T-helper 1 cell treated with Interleukin-12 subunit alpha and Interleukin-12 subunit beta and Interleukin-4 antibody, amounts not matched to agents 30 ng/mL and 1 ng/mL, for 36 hours (primary cell): ENCODE measurements around the gene SLC46A3. TPM values are rescaled to one million over a fixed set of nuclear protein-coding genes. Genes with fewer than 3 reads are reported as not detected.
"Not testable (repeated sequence)": the region's sequence is repeated elsewhere in the genome, so short reads cannot be mapped to it uniquely, and the experiment has no call there.

Experiments used
- intact Hi-C: fragments of 100-400 bp; cut with micrococcal nuclease; formaldehyde crosslinking; loops from one replicate; pipeline ENCODE4 v1.15.1; 2024
- total RNA-seq: library from RNA; stranded (reverse); gene quantifications from 2 replicates; pipeline ENCODE4 v1.2.3, GENCODE V29; 2022

Gene SLC46A3
- total RNA-seq, 1 donor from 2014 or later, result 11.4 TPM

DNA sequence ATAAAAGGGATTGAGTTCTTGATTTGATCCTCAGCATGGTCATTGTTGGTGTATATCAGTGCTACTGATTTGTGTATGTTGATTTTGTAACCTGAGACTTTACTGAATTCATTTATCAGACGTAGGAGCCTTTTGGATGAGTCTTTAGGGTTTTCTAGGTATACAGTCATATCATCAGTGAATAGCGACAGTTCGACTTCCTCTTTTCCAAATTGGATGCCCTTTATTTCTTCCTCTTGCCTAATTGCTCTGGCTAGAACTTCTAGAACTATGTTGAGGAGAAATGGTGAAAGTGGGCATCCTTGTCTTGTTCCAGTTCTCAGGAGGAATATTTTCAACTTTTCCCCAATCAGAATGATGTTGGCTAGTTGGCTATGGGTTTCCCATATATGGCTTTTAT, 32.9 kb downstream of the SLC46A3 start:
- intact Hi-C loops, result no loop called here

DNA sequence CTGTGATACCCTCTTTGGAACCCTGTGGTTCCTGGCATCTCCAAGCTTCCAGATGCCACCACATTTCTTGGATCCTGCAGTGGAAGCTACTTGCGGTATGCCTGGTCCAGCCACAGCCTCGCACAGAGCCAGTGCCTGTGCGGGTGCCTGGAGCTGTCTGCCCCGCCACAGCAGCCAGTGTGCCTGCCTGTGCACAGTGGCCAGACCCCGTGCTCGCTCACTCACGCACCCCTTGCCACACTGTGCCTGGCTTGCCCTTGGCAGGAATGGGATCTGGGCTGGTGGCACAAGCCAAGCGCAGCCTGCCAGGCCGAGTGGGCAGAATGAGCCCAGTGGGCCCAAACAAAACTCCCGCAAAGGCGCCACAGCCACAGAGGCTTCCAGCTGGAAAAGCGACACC, 33.7 kb downstream of the SLC46A3 start:
- intact Hi-C loops, result no loop called here

DNA sequence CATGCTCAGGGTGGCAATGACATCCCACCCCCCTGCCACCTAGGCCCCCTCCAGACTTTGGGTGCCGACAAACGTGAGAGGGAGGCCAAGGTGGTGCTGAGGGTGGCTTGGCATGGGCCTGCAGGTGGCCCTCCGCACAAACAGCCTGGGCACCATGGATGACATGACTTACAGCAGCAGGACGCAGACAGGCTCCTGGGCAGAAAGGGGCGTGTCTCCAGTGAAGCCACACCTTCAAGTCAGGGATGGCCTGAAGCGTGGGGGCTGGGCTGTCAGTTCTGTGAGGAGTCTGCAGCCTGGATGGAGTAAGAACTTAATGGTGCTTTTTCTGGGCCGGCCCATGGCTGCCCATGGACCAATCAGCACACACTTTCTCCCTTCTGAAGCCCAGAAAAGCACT, 34.5 kb downstream of the SLC46A3 start:
- intact Hi-C loops, result no loop called here

DNA sequence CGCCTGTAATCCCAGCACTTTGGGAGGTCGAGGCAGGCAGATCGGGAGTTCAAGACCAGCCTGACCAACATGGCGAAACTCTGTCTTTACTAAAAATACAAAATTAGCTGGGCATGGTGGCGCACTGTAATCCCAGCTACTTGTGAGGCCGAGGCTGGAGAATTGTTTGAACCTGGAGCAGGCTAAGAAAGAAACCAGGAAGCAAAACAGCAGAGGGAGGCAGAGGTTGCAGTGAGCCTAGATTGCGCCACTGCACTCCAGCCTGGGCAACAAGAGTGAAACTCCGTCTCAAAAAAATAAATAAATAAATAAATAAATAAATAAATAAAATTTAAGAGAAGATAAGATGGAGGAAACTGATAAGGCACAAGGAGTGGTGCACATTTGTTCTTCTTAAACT, 35.6 kb downstream of the SLC46A3 start:
- intact Hi-C loops, result not testable (repeated sequence)

DNA sequence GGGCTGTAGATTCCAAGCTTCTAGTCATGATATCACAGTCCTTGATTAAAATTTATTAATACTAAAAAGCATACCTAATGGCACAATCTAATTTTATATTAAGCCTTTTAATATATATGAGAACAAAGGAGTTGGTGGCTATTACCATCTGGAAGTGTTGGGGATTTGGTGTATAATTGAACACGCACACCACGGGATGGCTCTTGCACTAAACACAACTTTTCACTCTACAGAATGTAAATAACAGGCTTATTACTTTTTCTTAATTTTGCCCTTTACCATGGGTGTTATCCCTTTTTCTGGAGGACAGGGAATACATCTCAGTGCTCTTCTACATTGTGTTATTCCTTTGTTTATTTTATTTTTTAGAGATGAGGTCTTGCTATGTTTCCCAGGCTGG, 38.2 kb downstream of the SLC46A3 start:
- intact Hi-C loops, result no loop called here

DNA sequence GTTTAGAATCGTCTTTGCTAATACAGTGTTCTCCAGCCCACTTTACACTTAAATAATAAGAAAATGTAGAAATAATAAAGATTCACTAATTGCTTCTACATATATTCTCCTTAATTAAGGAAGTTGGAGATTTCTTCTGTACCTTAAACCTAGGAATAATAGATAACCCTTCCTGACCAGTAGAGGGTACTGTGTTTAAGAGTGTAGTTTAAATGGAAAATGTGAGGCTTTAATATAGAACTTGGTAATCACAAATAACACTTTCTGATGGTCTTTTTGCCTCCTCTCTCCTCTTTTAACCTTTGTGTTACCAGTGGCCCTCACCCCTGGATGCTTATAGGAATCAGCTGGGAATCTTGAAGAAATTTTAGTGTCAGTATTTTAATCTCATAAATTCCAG, 39.1 kb downstream of the SLC46A3 start:
- intact Hi-C loops, result loop anchor here (1.0 kb wide), 1 partner anchor 117 kb away; no protein-coding TSS in a partner anchor

DNA sequence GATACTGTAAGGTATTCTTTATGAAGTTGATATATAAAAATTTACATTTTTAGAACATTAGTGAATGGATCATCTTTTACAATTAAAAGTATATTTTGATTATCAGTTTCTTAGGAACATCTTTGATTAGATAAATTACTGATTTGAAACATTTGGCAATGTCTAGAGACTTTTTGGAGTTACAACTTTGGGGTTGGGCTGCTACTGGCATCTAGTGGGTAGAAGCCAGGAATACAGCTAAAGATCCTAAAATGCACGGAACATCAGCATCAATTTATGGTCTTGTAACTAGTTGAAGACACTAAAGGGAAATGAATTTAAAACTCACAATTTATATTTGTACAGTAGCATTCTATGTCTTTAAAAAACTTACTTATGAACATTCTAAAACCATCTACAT, 40.0 kb downstream of the SLC46A3 start:
- intact Hi-C loops, result loop anchor here (1.0 kb wide), 1 partner anchor 117 kb away; no protein-coding TSS in a partner anchor

DNA sequence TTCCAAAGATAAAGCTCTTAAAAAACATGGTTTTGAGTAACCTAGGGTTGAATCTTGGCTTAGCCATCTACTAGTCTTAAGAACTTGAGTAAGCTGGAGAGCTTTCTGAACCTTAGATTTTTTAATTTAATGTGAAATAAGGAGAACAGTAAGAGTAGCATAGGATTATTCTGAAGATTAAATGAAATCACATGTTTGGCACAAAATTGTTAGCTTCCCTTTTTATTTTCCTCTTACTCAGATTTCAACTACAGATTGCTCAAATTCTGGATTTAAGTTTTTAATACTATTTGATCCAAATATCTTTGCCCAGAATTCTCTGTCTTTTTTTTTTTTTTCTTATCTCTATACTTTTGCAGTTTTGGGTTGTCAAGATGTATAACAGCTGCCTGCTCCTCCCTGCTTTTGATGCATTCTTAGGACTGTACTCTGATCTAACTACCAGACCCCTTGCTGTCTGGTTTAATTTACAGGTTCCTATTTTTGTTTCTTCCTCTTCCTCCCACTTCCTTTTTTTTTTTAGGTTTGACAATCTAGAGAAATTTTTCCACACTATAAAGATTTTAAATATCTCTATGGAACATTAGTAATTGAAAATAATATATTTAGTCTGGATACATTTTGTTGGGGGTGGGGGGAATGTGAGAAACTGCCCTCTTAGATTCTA, 47.5 kb downstream of the SLC46A3 start:
- intact Hi-C loops, result no loop called here

DNA sequence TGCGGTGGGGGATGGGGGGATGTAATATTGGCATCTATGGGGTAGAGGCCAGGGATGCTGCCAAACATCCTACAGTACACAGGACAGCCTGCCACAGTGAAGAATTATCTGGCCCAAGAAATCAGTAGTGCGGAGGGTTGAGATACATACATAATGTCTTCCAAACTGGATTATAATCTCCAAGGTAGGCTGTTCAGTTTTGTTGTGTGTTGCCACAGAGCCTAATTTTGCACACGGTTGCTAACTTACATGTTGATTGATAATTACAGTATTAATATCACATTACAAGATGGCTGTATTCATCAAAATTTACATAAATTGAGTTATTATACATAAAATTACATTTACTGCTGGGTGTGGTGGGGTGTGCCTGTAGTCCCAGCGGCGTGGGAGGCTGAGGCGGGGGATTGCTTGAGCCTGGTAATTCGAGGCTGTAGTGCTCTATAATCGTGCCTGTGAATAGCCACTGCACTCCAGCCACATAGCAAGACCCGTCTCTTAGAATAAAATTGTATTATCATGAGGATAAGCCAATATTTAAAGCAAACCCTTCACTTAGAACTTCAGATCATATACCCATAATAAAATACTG, 51.8 kb downstream of the SLC46A3 start:
- intact Hi-C loops, result loop anchor here (10.0 kb wide), 1 partner anchor 1412 kb away; the partner anchor contains the start of gene RPL21

DNA sequence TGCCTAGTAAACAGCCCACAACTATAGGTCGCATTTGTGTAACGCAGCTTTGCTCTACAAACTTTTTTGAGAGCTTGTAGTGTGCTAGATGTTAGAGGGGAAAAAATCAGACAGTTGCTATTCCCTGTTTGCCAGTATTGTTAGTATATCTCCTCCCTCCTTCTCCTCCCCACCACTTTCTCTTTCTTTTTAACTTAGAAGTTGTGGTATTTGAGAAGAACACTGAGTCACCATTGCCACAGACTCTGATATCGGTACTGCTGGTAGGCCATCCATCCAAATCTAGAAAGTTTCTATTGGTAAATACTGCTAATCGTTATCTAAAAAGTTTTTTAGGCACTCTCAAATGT, 59.2 kb downstream of the SLC46A3 start:
- intact Hi-C loops, result loop anchor here (1.0 to 5.0 kb wide), 15 partner anchors 23 to 1528 kb away; partner anchors contain the start of genes LNX2, MTIF3, PAN3 and POLR1D

DNA sequence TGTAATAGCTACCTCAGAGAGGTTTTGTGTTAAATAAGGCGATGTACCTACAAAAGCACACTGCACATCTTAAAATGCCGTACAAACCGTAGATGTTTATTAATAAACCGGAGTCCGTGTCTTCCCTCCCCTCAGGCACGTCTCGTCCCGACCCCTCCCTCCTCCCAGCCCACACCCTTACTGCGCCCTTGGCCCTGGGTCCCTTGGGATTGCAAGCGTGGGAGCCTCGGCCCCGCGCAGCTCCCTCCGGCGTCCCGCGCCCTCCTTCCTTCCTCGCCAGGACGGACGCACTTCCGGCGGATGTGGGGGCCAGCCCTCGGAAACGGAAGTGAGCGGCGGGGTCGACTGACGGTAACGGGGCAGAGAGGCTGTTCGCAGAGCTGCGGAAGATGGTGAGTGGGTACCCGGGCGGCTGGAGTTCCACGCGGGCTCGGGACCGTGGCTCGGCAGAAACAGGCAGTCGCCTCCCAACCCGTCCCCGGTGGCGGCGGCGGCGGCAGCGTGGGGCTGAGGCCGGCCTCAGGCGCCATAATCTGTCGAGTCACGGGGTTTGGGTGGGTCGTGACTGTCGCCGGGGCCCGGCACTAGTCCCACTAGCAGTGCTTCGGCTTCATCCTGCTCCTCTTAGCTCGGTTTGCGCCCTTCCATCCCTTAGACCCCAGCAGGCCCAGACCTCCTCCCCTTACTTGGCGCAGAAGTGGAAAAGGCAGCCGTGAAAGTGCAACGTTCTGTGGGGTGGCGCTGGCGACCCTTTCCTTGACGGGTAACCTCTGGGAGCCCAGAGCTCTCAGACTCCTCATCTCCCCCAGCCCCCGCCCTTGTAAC, 59.8 kb downstream of the SLC46A3 start, which contains the start of gene POMP:
Gene POMP (plus strand): TSS at position 335 of the 825 bp plus-strand sequence. CDS start 55 bp downstream, at position 390.
- intact Hi-C loops, result loop anchor here (1.0 to 5.0 kb wide), 17 partner anchors 23 to 1528 kb away; partner anchors contain the start of genes LNX2, MTIF3, PAN3 and POLR1D

DNA sequence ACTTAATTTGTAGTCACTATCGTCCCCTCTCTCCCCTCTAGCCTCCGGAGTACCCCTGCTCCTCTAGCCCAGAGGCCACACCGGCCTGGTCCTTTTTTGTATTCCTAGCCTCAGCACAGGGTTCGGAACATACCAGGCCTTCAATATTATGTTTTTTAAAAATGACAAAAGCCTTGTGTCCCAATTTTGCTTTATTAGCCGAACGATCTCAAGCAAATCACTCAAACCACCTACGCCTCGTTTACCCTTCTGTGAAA, 60.3 kb downstream of the SLC46A3 start:
- intact Hi-C loops, result loop anchor here (1.0 to 5.0 kb wide), 9 partner anchors 166 to 1488 kb away; partner anchors contain the start of genes LNX2, MTIF3, POLR1D and SLC7A1

DNA sequence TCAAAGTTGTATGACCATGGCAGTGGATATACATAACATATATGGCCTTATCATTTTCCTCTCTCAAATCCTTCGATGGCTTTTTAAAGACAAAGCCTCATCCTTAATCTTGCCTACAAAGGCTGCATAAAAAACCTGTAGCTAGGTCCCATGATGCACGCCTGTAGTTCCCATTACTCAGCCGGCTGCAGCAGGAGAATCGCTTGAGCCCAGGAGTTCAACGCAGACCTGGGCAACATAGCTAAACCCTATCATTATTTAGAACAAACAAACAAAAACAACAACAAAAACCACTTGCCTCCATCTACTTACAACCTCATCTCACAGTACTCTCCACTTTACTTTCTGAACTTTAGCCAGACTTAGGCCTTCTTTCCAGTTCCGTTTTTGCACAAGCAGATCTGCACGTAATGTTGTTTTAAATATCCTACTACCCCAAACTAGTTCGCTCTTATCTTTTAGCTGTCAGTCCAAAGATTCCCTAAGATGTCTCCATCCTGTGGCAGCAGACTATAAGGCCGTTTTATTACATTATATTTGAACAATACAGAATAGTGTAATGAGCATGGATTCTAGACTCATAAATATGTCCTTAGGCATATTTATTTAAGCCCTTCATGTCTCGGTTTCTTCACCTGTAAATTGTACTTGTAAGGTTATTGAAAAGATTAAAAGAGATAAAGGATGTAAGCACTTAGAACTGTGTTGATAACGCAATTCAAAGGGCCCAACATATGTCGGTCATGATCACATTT, 60.8 kb downstream of the SLC46A3 start:
- intact Hi-C loops, result loop anchor here (1.0 to 5.0 kb wide), 9 partner anchors 165 to 1487 kb away; partner anchors contain the start of genes LNX2, MTIF3, POLR1D and SLC7A1

DNA sequence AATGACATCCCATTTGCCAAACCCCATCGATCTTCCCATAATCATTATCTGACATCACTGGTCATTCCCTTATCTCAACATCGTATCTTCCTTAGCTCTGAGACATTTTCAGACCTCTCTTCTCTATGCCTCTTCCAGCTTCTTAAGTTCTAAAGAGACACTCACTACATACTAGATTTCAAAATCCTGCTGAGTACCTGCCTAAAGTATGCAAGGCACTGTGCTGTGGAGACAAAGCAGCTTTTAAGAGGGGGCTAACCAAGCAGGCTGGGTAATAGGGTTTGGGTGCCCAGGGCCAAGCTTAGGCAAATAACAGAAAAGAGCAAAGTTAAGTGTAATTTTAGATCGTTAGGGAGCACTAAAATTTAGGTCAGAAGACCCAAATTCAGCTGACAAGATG, 63.2 kb downstream of the SLC46A3 start:
- intact Hi-C loops, result loop anchor here (5.0 kb wide), 1 partner anchor 1033 kb away; the partner anchor contains the start of genes LNX2 and POLR1D

DNA sequence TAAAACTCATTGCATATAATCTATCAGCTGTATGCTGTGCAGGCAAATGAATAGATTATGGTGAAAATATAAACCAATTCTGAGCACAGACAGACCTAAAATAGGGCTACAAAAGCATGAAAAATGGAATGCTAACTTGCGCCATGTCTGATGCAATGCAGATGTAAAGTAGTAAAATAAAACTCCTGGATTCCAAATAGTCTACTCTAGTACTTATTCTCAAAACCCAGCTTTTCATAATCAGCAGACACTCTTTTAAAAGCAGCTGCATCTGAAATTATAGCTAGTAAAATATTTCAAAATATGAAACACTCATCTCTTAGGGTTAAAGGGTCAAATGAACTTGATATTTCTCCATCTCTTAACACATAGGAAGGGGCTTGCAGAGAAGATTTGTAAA, 64.5 kb downstream of the SLC46A3 start:
- intact Hi-C loops, result no loop called here

DNA sequence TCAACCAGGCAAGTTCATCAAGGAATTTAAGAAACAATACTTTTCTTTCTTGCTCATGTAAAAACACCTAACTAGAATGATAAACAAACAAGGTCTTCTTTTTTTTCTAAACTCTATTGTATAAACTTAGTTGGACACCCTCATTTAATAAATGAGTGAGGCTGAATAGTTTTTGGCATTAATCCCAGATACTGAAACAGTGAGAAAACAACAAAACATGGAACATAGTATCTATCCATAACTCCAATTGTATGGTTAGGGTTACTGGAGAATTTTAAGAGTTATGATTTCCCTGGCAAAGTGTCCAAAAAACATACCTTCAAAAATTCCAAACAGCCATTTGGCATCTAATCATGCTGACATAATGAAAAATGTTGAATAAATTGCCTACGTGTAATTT, 65.7 kb downstream of the SLC46A3 start:
- intact Hi-C loops, result no loop called here

DNA sequence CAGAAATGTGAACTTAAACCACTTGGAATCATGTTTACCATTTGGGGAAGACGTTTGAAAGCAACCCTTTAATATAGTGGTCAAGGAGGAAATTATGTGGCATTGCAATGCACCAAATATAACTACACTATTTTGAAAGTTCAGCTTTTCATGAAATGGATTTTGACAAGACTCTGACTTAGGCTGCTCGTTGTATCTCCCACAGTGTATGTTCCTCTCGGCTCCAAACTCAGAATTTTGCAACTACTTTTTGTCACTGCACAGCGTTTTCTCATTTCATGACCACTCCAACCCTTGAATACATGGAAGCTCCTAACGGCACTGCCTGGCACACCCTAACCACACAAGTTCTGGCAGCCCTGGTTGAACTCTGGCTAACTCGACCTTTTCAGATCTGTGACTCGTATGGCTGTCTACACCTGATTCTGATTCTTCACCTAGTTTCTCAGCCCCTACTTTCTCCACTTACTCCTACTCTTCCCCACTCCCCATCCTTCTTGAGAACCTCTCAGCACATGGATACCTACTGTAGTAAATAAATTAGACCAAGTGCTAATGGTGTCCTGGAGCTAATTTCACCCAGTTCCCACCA, 66.9 kb downstream of the SLC46A3 start:
- intact Hi-C loops, result no loop called here

DNA sequence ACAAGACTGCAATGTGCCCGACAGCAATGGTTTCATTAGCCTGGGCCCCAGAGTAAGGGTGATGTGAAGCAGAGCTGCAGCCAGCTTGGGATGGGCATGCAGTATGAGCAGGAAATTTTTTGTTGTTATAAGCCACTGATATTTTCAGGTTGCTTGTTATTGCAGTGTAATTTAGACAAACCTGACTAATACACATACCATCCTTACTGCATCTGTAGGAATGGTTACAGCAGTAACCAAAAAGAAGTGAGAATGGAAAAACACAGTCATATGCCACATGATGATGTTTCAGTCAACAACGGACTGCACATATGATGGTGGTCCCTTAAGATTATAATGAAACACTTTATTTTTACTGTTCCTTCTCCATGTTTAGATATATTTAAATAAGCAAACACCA, 68.5 kb downstream of the SLC46A3 start:
- intact Hi-C loops, result no loop called here
